Hepatocyte (in vitro differentiated cells): ENCODE measurements around the gene RBKS. TPM values are rescaled to one million over a fixed set of nuclear protein-coding genes. Genes with fewer than 3 reads are reported as not detected.

Experiments
- DNase-seq: peaks from one replicate; pipeline ENCODE4 v3.0.0-alpha.2; 2016; ENCODE audit warnings: low spot score
- H2AFZ ChIP-seq: fragments of 200-600 bp; sonication (generic); 2 replicates; pipeline ENCODE4 v1.6.0; 2016; ENCODE audit warnings: antibody characterized with exemption, mild to moderate bottlenecking
- H3K27ac ChIP-seq: fragments of 200-600 bp; sonication (generic); 2 replicates; pipeline ENCODE4 v1.5.1; 2016; ENCODE audit warnings: mild to moderate bottlenecking
- H3K27me3 ChIP-seq: fragments of 200-600 bp; sonication (generic); 2 replicates; pipeline ENCODE4 v1.6.1; 2016
- H3K36me3 ChIP-seq: fragments of 200-600 bp; sonication (generic); replicated peaks from 2 replicates; pipeline ENCODE4 v1.5.1; 2016; ENCODE audit warnings: low read depth; ENCODE audit not compliant: insufficient read depth
- H3K4me1 ChIP-seq: fragments of 200-600 bp; sonication (generic); 2 replicates; pipeline ENCODE4 v1.5.1; 2016; ENCODE audit warnings: mild to moderate bottlenecking, moderate library complexity; ENCODE audit not compliant: insufficient read depth
- H3K4me2 ChIP-seq: fragments of 200-600 bp; sonication (generic); 2 replicates; pipeline ENCODE4 v1.6.0; 2016
- H3K4me3 ChIP-seq: fragments of 200-600 bp; sonication (generic); 2 replicates; pipeline ENCODE4 v1.5.1; 2016; ENCODE audit warnings: mild to moderate bottlenecking
- H3K79me2 ChIP-seq: fragments of 200-600 bp; sonication (generic); 2 replicates; pipeline ENCODE4 v1.6.0; 2017; ENCODE audit warnings: mild to moderate bottlenecking
- H3K9me2 ChIP-seq: fragments of 200-600 bp; sonication (generic); replicated peaks from 2 replicates; pipeline ENCODE4 v1.6.0; 2017; ENCODE audit warnings: mild to moderate bottlenecking; ENCODE audit not compliant: insufficient read depth
- H3K9me3 ChIP-seq: fragments of 200-600 bp; sonication (generic); 2 replicates; pipeline ENCODE4 v1.5.1; 2016; ENCODE audit warnings: low read depth, mild to moderate bottlenecking
- H4K20me1 ChIP-seq: fragments of 200-600 bp; sonication (generic); 2 replicates; pipeline ENCODE4 v1.6.0; 2016; ENCODE audit warnings: mild to moderate bottlenecking; ENCODE audit not compliant: insufficient read depth, poor library complexity, severe bottlenecking
- EZH2 ChIP-seq: fragments of 200-600 bp; sonication (generic); IDR thresholded peaks from 2 replicates; pipeline ENCODE4 v1.6.1; 2016; ENCODE audit warnings: antibody characterized with exemption, mild to moderate bottlenecking, borderline replicate concordance
- EZH2phosphoT487 ChIP-seq: fragments of 200-600 bp; sonication (generic); IDR thresholded peaks from one replicate; pipeline ENCODE4 v1.6.1; 2018; ENCODE audit warnings: antibody characterized with exemption, mild to moderate bottlenecking, low read depth, moderate library complexity; ENCODE audit not compliant: unreplicated experiment, severe bottlenecking
- WGBS: methylation state at CpG from one replicate; pipeline ENCODE4 v1.1.6; 2016; ENCODE audit warnings: low lambda C conversion rate; ENCODE audit errors: missing lambda C conversion rate; 5-methylcytosine and 5-hydroxymethylcytosine counted together
- polyA plus RNA-seq: library from polyadenylated mRNA; unstranded; fragments of >200 nt; fragmentation: Nextera tagmentation; extraction: Ambion mirVana; gene quantifications from 2 replicates; pipeline ENCODE4 v1.2.1, GENCODE V29; 2016
- total RNA-seq: library from RNA; depleted of rRNA; stranded (reverse); fragments of >200 nt; gene quantifications from 2 replicates; pipeline ENCODE4 v1.2.3, GENCODE V29; 2014
- TF ChIP-seq, protein P1 (sequence below): fragments of 200-600 bp; sonication (generic); IDR thresholded peaks from 2 replicates; pipeline ENCODE4 v1.5.1; 2016; ENCODE audit warnings: antibody characterized with exemption, mild to moderate bottlenecking; ENCODE audit not compliant: poor library complexity

RBKS gene
- total and polyA plus RNA-seq, 2 experiments from 2014 or later = 5.5 to 7.2 TPM

DNA sequence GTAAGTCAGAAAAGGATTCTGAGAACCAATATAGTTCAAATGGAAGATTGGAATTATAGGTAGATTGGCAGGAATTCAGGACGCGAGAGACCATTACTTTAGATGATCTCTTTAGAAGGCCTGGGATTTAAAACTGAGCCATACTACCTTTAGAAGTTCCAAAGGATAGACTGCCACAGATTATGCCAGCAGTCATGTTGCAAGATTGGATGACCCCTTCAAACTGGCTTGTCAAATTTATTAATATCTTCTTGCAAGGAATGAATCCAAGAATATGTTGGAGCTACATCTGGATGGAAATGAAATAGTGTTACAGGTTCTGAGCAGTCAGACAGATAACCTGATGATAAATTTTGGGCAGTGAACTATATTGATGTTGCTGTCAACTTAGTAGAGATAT is 22.3 kb upstream of the RBKS start:
- Histone ChIP-seq H3K4me1 (peaks cover 35% of the 10 kb centered on the region), H3K36me3 (no peaks in the 10 kb centered on the region), H3K4me3 (no peak overlapping the region), H4K20me1 (no peaks in the 10 kb centered on the region), H2AFZ (no peak overlapping the region), H3K79me2 (no peaks in the 10 kb centered on the region), H3K4me2 (no peak overlapping the region), H3K9me2 (no peaks in the 10 kb centered on the region), H3K27ac (no peak overlapping the region), H3K9me3 (no peaks in the 10 kb centered on the region), H3K27me3 (no peaks in the 10 kb centered on the region)
- 96% methylated on average over 2 of the region's 2 CpGs for WGBS
- DNase-seq = no peak
- no peak for TF ChIP-seq EZH2phosphoT487
- no peak for TF ChIP-seq EZH2
- TF ChIP-seq, protein P1, sequence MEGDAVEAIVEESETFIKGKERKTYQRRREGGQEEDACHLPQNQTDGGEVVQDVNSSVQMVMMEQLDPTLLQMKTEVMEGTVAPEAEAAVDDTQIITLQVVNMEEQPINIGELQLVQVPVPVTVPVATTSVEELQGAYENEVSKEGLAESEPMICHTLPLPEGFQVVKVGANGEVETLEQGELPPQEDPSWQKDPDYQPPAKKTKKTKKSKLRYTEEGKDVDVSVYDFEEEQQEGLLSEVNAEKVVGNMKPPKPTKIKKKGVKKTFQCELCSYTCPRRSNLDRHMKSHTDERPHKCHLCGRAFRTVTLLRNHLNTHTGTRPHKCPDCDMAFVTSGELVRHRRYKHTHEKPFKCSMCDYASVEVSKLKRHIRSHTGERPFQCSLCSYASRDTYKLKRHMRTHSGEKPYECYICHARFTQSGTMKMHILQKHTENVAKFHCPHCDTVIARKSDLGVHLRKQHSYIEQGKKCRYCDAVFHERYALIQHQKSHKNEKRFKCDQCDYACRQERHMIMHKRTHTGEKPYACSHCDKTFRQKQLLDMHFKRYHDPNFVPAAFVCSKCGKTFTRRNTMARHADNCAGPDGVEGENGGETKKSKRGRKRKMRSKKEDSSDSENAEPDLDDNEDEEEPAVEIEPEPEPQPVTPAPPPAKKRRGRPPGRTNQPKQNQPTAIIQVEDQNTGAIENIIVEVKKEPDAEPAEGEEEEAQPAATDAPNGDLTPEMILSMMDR = no peak

DNA sequence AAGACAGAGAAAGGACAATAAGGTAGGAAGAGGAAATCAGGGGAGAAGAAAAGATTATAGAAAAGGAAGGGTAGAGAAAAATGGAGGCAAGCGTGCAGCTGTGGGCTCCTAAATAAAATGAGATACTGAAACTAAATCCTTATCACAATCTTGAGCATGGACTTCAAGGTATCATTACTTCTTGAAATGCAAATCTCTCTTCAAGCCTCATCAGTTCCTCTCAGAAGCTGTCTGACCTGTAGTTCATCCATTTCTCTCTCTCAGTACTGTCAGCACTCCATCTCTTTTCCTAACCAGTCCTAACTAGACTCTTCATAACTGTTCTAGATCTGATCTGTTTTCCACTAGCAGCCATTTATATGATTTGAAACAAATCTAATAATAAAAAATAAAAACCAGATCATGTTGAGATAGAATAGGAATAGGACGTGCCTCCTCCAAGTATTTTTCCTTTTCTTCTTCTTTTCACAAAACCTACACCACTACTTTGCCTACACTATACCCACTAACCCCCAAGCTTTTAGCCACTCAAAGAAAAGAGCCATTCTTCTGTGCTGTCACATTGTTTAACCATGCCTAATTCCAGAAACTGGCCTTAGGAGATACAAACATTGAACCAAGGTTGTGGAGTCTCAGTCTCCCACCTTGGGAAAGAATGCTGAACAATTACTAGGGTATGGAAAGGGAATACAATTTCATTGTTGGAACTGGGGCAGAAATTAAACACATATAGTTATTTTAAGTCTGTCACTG is 21.4 kb upstream of the RBKS start:
- Histone ChIP-seq H3K4me1 (peaks cover 35% of the 10 kb centered on the region), H3K9me2 (no peaks in the 10 kb centered on the region), H4K20me1 (no peaks in the 10 kb centered on the region), H2AFZ (no peak overlapping the region), H3K36me3 (no peaks in the 10 kb centered on the region), H3K27ac (no peak overlapping the region), H3K27me3 (no peaks in the 10 kb centered on the region), H3K79me2 (no peaks in the 10 kb centered on the region), H3K4me3 (no peak overlapping the region), H3K4me2 (no peak overlapping the region), H3K9me3 (no peaks in the 10 kb centered on the region)
- WGBS = 94% methylated on average over 2 of the region's 2 CpGs
- TF ChIP-seq EZH2 = no peak
- TF ChIP-seq, protein P1 = no peak
- TF ChIP-seq EZH2phosphoT487 = no peak
- no peak for DNase-seq

DNA sequence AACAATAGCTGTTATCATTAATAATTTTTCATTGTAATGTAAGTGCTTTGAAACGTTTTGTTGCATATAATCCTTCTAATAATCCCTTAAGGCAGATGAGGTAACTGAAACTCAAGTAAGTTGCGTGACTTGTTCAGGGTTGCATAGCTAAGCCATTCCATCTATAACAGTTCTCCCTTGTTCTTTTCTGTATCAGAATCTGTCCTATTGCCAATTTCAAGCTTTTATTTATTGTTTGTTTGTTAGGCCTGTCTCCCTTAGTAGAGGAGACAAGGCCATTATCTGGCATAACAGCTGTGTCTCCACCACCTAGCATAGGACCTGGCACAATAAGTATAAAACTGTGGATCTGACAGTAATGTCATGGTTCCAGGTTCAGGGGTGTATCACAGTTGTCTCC is 19.7 kb upstream of the RBKS start:
- no peaks in the 10 kb centered on the region for H3K27me3 ChIP-seq
- no peaks in the 10 kb centered on the region for H4K20me1 ChIP-seq

More for the DNA sequence above, 19.7 kb upstream of the RBKS start:
- TF ChIP-seq EZH2 (no peak), EZH2phosphoT487 (no peak)
- TF ChIP-seq, protein P1 = no peak
- H2AFZ ChIP-seq = no peak overlapping the region
- 81% methylated on average over 2 of the region's 2 CpGs for WGBS
- H3K9me2 ChIP-seq = no peaks in the 10 kb centered on the region
- H3K9me3 ChIP-seq = no peaks in the 10 kb centered on the region
- peaks cover 19% of the 10 kb centered on the region for H3K4me1 ChIP-seq
- no peak overlapping the region for H3K4me3 ChIP-seq
- no peaks in the 10 kb centered on the region for H3K79me2 ChIP-seq
- no peaks in the 10 kb centered on the region for H3K36me3 ChIP-seq
- H3K27ac ChIP-seq = no peak overlapping the region
- no peak overlapping the region for H3K4me2 ChIP-seq
- no peak for DNase-seq
